HS-27A (cell line): ENCODE data around the gene GGA1.
"Not testable (repeated sequence)": the region's sequence is repeated elsewhere in the genome, so short reads cannot be mapped to it uniquely, and the experiment has no call there.

Source experiments
- DNase-seq: peaks from one replicate; pipeline ENCODE4 v3.0.0-alpha.2; 2012; ENCODE audit warnings: low read depth, missing footprints

GGA1 gene

DNA sequence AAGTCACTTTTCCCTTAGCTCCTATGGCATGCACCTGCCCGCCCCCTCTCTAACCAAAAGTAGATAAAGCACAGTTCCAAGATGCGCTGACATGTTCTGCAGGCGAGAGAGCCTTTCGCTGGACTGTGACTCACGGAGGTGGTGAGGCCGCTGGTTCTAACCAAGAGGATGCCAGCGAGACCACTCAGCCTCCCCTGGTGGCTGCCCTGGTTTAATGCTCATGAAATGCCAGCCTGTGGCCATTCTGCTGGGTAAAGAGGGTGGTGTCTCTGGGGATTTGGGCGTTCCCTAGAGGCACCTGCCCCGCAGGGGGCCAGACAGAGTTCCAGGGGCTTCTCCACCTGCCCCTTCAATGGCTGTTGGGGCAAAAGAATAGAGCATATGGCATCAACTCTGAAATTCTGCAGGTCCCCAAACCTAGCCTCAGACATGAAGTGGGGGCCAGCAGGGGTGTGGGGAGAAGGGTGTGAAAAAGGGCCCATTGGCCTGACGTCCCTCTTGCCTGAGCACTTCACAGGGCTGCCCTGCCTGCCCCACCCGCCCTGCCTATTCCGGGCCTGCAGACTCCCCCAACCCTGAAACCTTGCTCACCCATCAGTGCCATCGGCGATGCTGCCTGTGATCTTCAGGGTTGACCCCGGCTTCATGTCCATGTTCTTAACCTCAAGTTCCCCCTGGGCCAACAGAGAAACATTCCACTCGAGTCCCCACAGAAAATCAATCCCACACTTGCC, 37.2 kb upstream of the GGA1 start:
- no peak for DNase-seq

DNA sequence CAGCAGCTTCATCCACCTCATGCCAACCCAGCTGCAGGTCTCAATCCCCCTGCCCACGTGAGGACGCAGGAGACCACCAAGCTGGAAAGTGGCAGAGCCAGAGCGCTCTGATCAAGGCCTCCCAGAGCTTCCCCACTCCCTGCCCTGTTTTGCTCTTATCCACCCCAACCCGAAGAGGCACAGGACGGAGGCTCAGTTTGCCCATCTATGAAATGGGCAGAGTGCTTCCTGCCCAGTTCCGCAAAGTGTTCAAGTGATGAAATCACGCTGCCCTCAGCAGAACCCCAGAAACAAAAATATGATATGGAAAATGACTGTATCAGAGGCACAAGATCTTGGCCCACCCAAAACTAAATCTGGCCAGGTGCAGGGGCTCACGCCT, 36.7 kb upstream of the GGA1 start:
- DNase-seq, result no peak

DNA sequence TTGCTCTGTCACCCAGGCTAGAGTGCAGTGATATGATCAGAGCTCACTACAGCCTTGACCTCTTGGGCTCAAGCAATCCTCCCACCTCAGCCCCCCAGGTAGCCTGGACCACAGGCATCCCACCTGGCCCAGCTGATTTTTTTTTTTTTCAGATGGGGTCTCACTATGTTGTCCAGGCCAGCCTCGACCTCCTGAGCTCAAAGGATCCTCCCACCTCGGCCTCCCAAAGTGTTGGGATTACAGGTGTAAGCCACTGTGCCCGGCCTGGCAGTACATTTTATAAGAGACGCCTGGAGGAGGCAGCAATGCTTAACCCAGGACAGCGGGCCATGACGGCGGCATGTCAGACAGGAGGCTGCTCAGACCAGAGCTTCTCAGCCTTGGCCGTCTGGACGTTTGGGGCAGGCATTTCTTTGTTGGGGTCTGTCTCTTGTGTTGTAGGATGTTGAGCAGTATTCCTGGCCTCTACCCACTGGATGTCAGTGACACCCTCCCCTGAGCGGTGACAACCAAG, 33.1 kb upstream of the GGA1 start:
- no peak for DNase-seq

DNA sequence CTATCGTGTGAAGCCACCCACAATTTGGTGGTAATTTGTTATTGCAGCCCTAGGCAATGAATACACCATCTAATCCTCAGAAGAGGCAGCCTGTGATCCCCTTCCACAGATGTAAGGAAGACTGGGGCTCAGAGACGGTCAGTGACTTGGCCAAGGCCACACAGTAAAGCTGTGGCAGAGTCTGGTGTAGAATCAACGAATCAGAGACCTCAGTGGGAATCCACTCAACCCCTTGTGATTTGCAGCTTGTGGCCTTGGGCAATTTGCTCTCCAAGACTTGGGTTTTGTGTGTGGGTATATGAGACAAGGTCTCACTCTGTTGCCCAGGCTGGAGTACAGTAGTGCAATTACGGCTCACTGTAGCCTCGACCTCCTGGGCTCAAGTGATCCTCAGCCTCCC, 30.6 kb upstream of the GGA1 start:
- DNase-seq, result no peak

DNA sequence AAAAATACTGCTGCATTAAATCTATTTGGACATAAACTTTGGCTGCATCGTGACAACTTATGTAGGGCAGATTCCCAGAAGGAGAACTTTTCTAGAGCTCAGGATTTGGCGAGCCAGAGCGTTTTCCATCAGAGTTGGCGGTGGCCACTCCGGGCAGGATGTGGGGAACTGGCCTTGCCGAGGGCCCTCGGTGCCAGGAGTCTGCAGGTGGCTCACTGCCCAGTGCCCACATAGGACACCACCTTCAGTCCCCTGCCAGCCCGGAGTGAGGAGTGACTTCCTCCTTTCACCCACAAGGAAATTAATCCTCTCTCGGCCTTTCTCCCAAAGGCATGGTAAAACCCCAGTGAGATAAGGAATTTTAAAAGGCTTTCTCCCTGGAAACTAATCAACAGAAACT, 27.1 kb upstream of the GGA1 start:
- DNase-seq, result no peak

DNA sequence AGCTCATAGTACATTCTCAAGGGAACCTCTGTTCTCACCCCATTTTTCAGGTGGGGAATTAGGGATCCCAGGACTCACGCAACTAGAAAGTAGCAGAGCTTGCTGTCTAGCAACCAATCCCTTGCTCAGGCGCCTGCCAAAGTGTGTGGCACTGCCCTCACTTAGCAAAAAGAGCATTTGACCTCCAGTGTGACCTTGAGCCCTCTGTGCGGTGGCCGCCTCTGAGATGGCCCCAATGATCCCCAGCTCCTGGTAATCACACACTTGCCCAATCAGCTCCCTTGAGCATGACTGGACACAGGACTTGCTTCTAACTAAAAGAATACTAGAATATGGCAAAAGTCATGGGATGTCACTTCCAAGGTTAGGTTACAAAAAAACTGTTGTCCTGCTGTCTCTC, 26.1 kb upstream of the GGA1 start:
- DNase-seq, result no peak

DNA sequence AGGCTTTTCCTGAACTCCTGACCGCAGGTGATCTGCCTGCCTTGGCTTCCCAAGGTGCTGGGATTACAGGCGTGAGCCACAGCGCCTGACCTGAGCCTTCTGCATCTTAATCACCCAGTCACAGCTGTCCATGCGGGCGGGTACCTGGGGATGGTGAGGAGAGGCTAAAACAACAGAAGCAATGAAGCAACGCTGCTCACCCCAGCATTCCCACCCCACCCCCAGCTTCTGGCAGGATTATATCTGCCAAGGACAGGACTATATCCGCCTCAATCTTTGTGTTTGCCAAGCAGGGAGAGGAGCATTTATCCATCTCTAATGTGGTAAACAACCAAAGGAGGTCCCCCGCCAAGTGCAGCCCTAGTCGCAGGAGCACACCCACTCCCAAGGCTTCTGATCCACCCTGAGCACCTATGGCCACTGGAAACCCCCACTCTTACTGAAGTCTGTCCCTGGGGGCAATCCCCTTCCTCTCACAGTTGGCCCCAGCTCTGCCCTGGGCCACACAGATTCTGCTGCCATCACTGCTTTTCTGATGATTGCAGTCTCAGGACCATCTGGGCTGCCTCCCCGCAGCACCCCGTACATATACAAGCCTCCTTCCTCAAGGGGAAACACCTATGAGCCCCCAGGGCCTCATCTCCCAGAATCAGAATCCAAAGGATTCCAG, 20.0 kb upstream of the GGA1 start:
- DNase-seq, result no peak

DNA sequence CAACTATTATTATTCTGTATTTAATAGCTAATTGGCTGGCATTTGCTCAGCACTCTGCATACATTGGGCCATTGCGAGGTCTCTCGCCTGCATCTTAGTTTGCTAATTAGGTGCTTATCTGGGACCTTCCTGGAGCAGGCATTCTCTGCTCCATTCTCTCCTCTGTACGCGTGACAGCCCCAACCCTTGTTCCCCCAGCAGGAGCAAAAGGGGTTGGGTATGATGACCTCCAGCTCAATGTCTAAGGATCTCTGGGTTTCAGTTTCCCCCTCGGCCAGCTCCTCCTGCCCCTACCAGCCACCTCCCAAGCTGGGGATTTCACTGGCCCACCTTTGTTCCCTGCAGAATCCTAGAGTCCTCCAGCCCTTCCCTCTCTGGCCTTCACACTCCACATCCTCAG, 19.0 kb upstream of the GGA1 start:
- DNase-seq, result no peak

DNA sequence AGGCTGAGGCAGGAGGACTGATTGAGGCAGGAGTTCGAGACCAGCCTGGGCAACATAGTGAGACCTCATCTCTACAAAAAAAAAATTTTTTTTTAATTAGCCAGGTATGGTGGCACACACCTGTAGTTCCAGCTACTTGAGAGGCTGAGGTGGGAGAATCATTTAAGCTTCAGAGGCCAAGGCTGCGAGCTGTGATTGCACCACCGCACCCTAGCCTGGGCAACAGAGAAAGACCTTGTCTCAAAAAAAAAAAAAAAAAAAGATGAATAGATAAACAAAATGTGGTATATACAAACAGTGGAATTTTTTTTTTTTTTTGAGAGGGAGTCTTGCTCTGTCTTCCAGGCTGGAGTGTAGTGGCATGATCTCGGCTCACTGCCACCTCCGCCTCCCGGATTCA, 17.6 kb upstream of the GGA1 start:
- DNase-seq, result not testable (repeated sequence)

DNA sequence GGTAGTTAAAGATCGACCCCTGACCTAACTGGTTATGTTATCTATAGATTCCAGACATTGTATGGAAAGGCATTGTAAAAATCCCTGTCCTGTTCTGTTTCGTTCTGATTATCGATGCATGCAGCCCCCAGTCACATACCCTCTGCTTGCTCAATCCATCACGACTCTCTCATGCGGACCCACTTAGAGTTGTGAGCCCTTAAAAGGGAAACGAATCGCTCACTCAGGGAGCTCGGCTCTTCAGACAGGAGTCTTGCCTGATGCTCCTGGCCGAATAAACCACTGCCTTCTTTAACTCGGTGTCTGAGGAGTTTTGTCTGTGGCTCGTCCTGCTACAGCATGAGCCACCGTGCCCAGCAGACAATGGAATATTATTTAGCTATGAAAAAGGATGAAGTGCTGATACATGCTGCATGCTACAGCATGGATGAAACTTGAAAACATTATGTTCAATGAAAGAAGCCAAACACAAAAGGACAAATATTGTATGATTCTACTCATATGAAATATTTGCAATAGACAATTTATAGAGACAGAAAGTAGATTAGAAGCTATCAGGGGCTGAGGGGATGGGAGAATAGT, 16.7 kb upstream of the GGA1 start:
- no peak for DNase-seq

DNA sequence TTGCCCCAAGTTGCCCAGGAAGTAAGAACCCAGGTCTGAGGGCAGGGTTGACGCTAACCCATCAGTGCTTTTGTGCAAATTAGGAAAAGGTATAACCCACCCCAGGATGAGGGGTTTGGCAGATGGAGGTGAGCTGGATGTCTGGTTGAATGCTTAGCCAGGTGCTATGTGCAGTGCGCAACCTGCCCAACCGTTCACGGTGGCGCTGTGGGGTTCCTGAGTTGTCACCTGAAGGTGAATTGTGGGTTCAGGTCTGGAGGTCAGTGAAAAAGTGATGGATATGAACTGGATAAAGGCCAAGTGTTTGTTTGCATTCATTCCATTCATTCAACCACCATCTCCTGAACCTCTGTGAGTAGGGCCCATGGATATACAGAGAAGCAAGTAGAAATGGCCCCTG, 14.4 kb upstream of the GGA1 start:
- no peak for DNase-seq

DNA sequence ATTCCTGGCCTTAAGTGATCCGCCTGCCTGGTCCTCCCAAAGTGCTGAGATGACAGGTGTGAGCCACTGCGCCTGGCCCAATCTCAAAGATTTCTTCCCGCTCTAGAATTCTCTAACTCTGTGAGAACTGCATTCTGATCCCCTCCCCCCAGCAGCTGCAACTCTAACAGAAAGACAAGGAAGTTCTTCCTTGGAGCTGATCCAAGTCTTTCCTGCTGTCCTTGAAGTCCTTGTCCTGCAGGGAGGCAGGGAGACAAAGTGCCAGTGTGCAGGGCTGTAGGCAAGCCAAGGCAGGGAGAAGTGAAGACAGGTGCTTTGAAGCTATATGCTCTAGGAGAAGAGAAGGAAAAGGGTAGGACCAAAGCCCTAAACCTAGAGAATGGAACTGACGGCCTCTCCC, 9.5 kb upstream of the GGA1 start:
- no peak for DNase-seq

DNA sequence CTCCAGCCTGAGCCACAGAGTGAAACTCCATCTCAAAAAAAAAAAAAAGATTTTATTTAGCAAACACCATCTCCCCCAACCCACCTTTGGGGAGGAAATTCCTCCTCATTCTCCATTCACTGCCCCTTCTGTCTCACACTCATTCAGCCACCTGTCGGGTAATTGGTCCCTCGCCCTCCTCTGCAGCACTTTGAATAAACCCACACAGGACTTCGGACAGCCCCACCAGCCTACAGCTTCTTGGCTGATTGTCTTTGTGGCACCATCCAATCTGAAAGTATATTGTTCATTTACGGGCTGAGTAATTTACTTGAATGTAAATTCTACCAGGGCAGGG, 7.5 kb upstream of the GGA1 start:
- DNase-seq, result no peak

DNA sequence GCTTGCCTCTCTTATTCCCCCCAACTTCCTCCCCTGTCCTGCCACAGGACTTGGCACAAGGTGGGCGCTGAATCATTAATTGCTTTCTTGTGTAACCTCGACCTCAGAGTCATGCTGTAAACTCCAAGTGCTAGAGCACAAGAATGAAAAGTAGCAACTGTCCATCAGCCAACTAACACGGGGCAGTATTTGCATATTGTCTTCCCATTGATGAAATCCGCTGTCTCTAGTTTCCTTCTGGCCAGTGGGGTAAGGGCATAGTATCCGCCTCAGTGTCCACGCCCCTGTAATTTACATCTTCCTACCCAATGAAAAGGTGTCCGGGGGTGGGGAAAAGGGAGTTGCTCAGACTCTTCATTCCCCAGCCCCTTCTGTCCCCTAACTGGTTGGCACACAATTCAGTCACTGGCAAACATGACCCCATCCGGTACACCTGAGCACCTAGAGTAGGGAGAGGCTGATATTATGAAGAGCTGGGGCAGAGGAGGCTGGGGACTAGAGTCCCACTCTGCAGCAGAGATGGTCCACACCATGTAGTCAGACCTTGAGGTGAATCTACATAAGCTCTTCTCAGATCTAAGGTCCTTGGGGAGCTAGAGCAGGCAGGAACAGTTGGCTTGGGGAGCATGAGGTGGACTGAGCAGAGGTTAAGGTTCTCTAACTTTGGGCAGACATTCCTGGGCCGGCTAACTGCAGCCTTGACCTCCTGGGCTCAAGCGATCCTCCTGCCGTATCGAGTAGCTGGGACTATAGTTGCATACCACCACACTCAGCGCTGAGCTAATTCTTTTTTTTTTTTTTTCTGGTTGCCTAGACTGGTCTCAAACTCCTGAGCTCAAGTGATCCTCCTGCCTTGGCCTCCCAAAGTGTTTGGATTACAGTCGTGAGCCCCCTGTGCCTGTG, 6.8 kb upstream of the GGA1 start:
- no peak for DNase-seq

DNA sequence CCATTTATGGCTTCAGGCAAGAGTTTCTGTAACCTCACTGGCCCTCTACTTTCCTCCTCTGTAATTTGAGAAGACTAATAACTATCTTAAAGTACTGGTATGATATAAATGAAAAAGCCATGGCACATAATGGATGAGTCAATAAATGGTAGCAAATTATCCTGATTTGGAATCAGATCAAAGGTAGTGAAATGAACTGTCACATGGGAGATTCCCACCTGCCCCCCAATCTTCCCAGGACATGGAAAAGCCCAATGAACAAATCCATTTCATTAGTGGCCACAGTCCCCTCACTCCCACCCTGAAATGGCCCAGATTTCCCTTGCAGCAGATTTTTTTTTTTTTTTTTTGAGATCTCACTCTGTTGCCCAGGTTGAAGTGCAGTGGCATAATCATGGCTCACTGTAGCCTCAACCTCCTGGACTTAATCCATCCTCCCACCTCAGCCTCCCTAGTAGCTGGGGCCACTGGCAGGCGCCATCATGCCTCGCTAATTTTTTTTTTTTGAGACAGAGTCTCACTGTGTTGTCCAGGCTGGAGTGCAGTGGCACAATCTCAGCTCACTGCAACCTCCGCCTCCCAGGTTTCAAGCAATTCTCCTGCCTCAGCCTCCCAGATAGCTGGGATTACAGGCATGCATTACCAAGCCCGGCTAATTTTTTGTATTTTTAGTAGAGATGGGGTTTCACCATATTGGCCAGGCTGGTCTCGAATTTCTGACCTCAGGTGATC, 5.9 kb upstream of the GGA1 start:
- not testable (repeated sequence) for DNase-seq

DNA sequence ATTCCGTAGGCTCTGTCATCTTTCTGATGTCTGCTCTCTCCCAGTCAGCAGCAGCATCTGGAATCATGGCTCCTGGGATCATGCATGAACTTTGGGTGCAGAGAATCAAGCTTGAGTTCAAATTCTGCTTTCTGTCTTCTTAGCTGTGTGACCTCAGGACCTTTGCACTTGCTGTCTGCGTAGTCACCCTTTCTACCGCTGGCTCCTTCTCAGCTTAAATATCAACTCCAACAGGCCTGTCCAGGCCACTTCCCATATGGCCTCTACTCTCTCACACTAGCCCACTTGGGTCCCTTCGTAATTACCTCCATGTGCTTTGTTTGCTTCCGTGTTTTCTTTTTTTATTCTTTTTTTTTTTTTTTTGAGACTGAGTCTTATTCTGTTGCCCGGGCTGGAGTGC, 4.6 kb upstream of the GGA1 start:
- DNase-seq, result no peak

DNA sequence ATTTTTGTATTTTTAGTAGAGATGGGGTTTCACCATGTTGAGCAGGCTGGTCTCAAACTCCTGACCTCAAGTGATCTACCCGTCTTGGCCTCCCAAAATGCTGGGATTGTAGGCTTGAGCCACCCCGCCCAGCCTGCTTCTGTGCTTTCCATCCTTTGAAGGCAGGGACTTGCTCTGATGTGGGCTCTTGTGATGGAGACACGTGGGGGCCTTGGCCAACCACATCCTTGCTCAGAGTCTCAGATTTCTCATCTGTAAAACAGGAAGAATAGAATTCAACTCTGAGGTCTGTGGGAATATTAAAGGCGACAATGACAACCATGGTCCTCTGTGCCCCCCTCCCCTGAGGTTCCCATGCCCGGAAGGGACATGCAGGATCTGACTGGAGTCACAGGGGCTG, 3.8 kb upstream of the GGA1 start:
- DNase-seq, result no peak

DNA sequence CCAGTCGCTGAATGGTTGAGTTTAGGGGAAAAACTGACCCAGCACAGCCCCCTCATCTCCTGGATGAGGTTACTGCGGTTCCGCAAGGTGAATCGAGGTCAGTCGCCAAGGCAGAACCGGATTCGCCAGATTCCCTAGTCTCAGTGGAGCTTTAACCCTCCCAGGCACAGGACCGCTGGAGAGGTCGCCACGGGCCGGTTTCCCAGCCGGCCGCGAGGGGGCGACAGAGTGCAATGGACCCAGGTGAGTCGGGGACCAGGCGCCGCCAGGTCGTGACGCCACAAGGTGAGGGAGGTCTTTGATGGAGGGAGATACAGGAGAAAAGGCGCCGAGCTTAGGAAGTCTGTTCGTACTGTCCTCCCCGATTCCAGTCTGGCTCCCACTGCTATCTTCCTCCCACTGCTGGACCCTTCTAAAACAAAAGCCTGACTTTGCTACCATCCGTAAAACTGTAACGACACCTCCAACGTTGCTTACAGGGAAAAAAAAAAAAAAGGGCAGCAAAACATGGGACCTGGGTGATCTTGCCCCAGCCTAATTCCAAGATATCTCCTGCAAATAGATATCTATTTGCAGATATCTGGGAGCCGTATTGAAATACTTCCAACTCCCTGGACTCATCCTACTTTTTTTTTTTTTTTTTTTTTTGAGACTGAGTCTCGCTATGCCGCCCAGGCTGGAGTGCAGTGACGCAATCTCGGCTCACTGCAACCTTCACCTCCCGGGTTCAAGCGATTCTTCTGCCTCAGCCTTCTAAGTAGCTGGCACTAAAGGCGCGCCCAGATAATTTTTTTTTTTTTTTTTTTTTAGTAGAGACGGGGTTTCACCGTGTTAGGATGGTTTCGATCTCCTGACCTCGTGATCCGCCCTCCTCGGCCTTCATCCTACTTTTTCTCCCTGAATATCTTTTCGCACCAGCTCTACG, 1.4 kb upstream of the GGA1 start:
- no peak for DNase-seq

DNA sequence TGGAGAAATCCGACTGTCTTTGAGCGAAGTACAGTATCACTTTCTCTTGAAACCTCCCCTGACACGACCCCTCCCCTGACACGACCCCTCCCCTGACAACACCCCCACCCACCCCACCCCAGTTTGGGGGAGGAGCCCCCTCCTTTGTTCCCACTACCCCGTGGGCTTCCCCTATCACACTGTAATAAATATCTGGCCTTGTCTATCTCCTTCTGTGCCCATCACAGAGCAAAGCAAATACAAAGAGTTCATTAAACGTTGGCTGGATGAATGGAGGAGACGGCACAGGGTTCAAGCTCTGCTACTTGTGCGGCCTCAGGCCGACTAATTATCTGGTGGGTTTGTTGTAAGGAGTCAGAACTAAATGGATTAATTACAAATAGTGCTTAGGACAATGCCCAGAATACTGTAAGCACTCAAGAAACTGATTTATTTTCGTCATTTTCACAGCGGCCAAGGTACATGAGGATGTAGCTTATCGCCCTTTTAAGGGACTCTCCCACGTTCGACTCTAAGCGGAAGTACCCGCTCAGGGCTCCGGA, 628 bp upstream of the GGA1 start:
- DNase-seq, result no peak
